A549 (cell line): Measurements from ENCODE around the gene RPS25. TPM values are rescaled to one million over a fixed set of nuclear protein-coding genes. Genes with fewer than 3 reads are reported as not detected.
"Not testable (repeated sequence)": the region's sequence is repeated elsewhere in the genome, so short reads cannot be mapped to it uniquely, and the experiment has no call there.

Source experiments
- ATAC-seq, 2 experiments: fragments of 200-7000 bp in 1 of 2; fragments of >200 bp in 1 of 2; cut with Nextera tagmentation in 1 of 2; cut with Tn5 transposase in 1 of 2; 3 replicates each; pipeline versions ENCODE4 v1.8.0 to v1.9.1; 2018 to 2020; ENCODE audit warnings: mild to moderate bottlenecking in 1 of 2, moderate library complexity in 1 of 2
- CTCF ChIA-PET: fragments of 300-600 bp; sonication (Branson Sonifier 250); formaldehyde crosslinking; extraction: SDS; loops from one replicate; lab custom pipeline; 2021; ENCODE audit warnings: antibody characterized with exemption, inconsistent platforms; lab: Yijun Ruan, JAX
- POLR2A ChIA-PET: fragments of 350-600 bp; formaldehyde crosslinking; extraction: SDS; loops from one replicate; lab custom pipeline; 2021; ENCODE audit warnings: antibody characterized with exemption, inconsistent platforms; lab: Yijun Ruan, JAX
- DNase-seq, 2 experiments: peaks; one replicate each; pipeline versions ENCODE4 v3.0.0 to v3.0.0-alpha.2; 2011 to 2016; ENCODE audit warnings: low read depth in 1 of 2, low spot score in 1 of 2
- FAIRE-seq: peaks from 2 replicates; lab custom pipeline; 2011; peaks lifted over from hg19 to GRCh38; lab: Jason Lieb, UNC
- H3K27ac ChIP-seq, 2 experiments: fragments of >200 bp; sonication (Bioruptor Twin); formaldehyde crosslinking; 3 replicates each; pipeline ENCODE4 v1.5.1; 2016 to 2017
- H3K4me1 ChIP-seq: fragments of >200 bp; sonication (Bioruptor Twin); formaldehyde crosslinking; 3 replicates; pipeline ENCODE4 v1.6.1; 2016
- H3K4me2 ChIP-seq: fragments of >200 bp; sonication (Bioruptor Twin); formaldehyde crosslinking; 3 replicates; pipeline ENCODE4 v1.6.1; 2016
- H3K4me3 ChIP-seq: fragments of >200 bp; sonication (Bioruptor Twin); formaldehyde crosslinking; 3 replicates; pipeline ENCODE4 v1.5.1; 2016
- H3K9me3 ChIP-seq: fragments of >200 bp; sonication (Bioruptor Twin); formaldehyde crosslinking; 3 replicates; pipeline ENCODE4 v1.6.1; 2016
- BCL3 ChIP-seq: fragments of >200 bp; sonication (Bioruptor Twin); formaldehyde crosslinking; IDR thresholded peaks from 3 replicates; pipeline ENCODE4 v1.6.1; 2016
- CBX2 ChIP-seq: fragments of 200-600 bp; sonication (generic); IDR thresholded peaks from 2 replicates; pipeline ENCODE4 v1.6.1; 2016; ENCODE audit warnings: low read depth, mild to moderate bottlenecking, borderline replicate concordance
- CHD4 ChIP-seq: fragments of 200-600 bp; sonication (generic); IDR thresholded peaks from 2 replicates; pipeline ENCODE4 v1.6.1; 2016; ENCODE audit warnings: antibody characterized with exemption, mild to moderate bottlenecking, borderline replicate concordance
- CTCF ChIP-seq: fragments of >200 bp; sonication (Bioruptor Twin); formaldehyde crosslinking; IDR thresholded peaks from 3 replicates; pipeline ENCODE4 v1.5.1; 2016
- E2F6 ChIP-seq: IDR thresholded peaks from 2 replicates; pipeline ENCODE4 v1.6.1; 2012; ENCODE audit warnings: low read depth, borderline replicate concordance
- EHF ChIP-seq: fragments of 250-450 bp; sonication (Bioruptor Pico); IDR thresholded peaks from 2 replicates; pipeline ENCODE4 v1.5.0; 2020; ENCODE audit warnings: mild to moderate bottlenecking
- ELK1 ChIP-seq: fragments of 150-350 bp; IDR thresholded peaks from 2 replicates; pipeline ENCODE4 v1.6.1; 2014; ENCODE audit warnings: low read depth, mild to moderate bottlenecking, low read length
- EP300 ChIP-seq, 2 experiments: fragments of >200 bp; sonication (Bioruptor Twin); formaldehyde crosslinking; IDR thresholded peaks; 2 replicates in 1 of 2; 3 replicates in 1 of 2; pipeline ENCODE4 v1.6.1; 2016 to 2017
- ESRRA ChIP-seq: fragments of 150-350 bp; IDR thresholded peaks from 2 replicates; pipeline ENCODE4 v1.6.1; 2014; ENCODE audit warnings: mild to moderate bottlenecking, low read length, borderline replicate concordance
- FOSB ChIP-seq: fragments of 250-450 bp; sonication (Bioruptor Pico); IDR thresholded peaks from 2 replicates; pipeline ENCODE4 v1.5.0; 2020; ENCODE audit warnings: mild to moderate bottlenecking, moderate library complexity
- FOSL2 ChIP-seq, 2 experiments: fragments of 450-650 bp in 1 of 2; fragments of >200 bp in 1 of 2; sonication (Bioruptor Twin) in 1 of 2; formaldehyde crosslinking; IDR thresholded peaks; 2 replicates each; pipeline versions ENCODE4 v1.5.0 to v1.6.1; 2016 to 2020; ENCODE audit warnings: mild to moderate bottlenecking in 1 of 2, moderate library complexity in 1 of 2
- GATA3 ChIP-seq: IDR thresholded peaks from 2 replicates; pipeline ENCODE4 v1.6.1; 2012; ENCODE audit warnings: borderline replicate concordance
- HDAC2 ChIP-seq: fragments of 200-600 bp; sonication (generic); IDR thresholded peaks from 2 replicates; pipeline ENCODE4 v1.6.1; 2016
- HOXA7 ChIP-seq: fragments of 250-450 bp; sonication (Bioruptor Pico); IDR thresholded peaks from 2 replicates; pipeline ENCODE4 v1.5.0; 2020; ENCODE audit warnings: mild to moderate bottlenecking, moderate library complexity
- KDM1A ChIP-seq: fragments of 200-600 bp; sonication (generic); IDR thresholded peaks from 2 replicates; pipeline ENCODE4 v1.6.1; 2016; ENCODE audit warnings: low read depth, mild to moderate bottlenecking
- MAFK ChIP-seq: fragments of 450-650 bp; IDR thresholded peaks from 2 replicates; pipeline ENCODE4 v1.6.1; 2014; ENCODE audit not compliant: partially characterized antibody
- MAZ ChIP-seq: fragments of 150-350 bp; IDR thresholded peaks from 2 replicates; pipeline ENCODE4 v1.6.1; 2014; ENCODE audit warnings: antibody characterized with exemption, low read depth, low read length, borderline replicate concordance
- NFE2L2 ChIP-seq: fragments of 150-350 bp; conservative IDR thresholded peaks from 2 replicates; pipeline ENCODE4 v1.6.1; 2014; ENCODE audit warnings: low read length
- NPAS2 ChIP-seq: fragments of 250-450 bp; sonication (Bioruptor Pico); IDR thresholded peaks from 2 replicates; pipeline ENCODE4 v1.8.0; 2022; ENCODE audit warnings: mild to moderate bottlenecking, moderate library complexity, borderline replicate concordance
- PBX3 ChIP-seq: IDR thresholded peaks from 2 replicates; pipeline ENCODE4 v1.6.1; 2012
- PHF8 ChIP-seq: fragments of 200-600 bp; sonication (generic); IDR thresholded peaks from 2 replicates; pipeline ENCODE4 v1.6.1; 2016; ENCODE audit warnings: low read depth, mild to moderate bottlenecking, antibody characterized with exemption, moderate library complexity, borderline replicate concordance
- RAD21 ChIP-seq, 2 experiments: fragments of >200 bp in 1 of 2; sonication (Bioruptor Twin) in 1 of 2; formaldehyde crosslinking in 1 of 2; IDR thresholded peaks in 1 of 2; conservative IDR thresholded peaks in 1 of 2; 2 replicates in 1 of 2; 3 replicates in 1 of 2; pipeline ENCODE4 v1.6.1; 2012 to 2018; ENCODE audit warnings: inconsistent platforms in 1 of 2
- RARB ChIP-seq: fragments of 250-450 bp; sonication (Bioruptor Pico); IDR thresholded peaks from 2 replicates; pipeline ENCODE4 v1.8.0; 2021; ENCODE audit warnings: mild to moderate bottlenecking, moderate library complexity
- RFX5 ChIP-seq: fragments of 450-650 bp; IDR thresholded peaks from 2 replicates; pipeline ENCODE4 v1.7.1; 2014; ENCODE audit warnings: antibody characterized with exemption, mild to moderate bottlenecking, moderate library complexity
- SMC3 ChIP-seq: fragments of >200 bp; sonication (Bioruptor Twin); formaldehyde crosslinking; IDR thresholded peaks from 3 replicates; pipeline ENCODE4 v1.6.1; 2018; ENCODE audit warnings: inconsistent platforms
- TP53 ChIP-seq: fragments of 250-450 bp; sonication (Bioruptor Pico); IDR thresholded peaks from 2 replicates; pipeline ENCODE4 v1.5.0; 2021; ENCODE audit warnings: mild to moderate bottlenecking, moderate library complexity
- ZSCAN20 ChIP-seq: fragments of 250-450 bp; sonication (Bioruptor Pico); IDR thresholded peaks from 2 replicates; pipeline ENCODE4 v1.8.0; 2022; ENCODE audit warnings: mild to moderate bottlenecking, moderate library complexity
- WGBS: methylation state at CpG from one replicate; pipeline ENCODE4 v1.1.6; 2017; ENCODE audit errors: missing lambda C conversion rate; 5-methylcytosine and 5-hydroxymethylcytosine counted together
- polyA plus RNA-seq, 4 experiments: library from polyadenylated mRNA; depleted of rRNA in 3 of 4; stranded (reverse); fragments of >200 nt; fragmentation: RNase III in 1 of 4; extraction: RNeasy Plus Mini Kit Qiagen cat#74134 plus additional on column Dnase treatment in 1 of 4; gene quantifications; 2 replicates in 3 of 4; 3 replicates in 1 of 4; pipeline ENCODE4 v1.2.3, GENCODE V29; 2011 to 2017

RPS25 gene
- polyA plus RNA-seq, 2 of the 4 experiments (the other 2 are of a cell fraction) = 844 to 1,517 TPM

GRCh38 chr11:119065369-119065768 is 47.2 kb upstream of the RPS25 start:
- FAIRE-seq (no peak), ATAC-seq (peak; percentile 64 to 67; a peak in 4 of 6 replicates), DNase-seq (peak; percentile 36 to 52)
- CTCF ChIA-PET = interaction anchor here (1.0 to 1.3 kb wide), 4 partner anchors 8 to 34 kb away, joined by 3 to 4 read pairs (median 3); no protein-coding TSS in a partner anchor
- Histone ChIP-seq H3K4me1 (peaks cover 7% of the 10 kb centered on the region), H3K9me3 (no peaks in the 10 kb centered on the region), H3K4me2 (no peak overlapping the region), H3K4me3 (no peak overlapping the region), H3K27ac (no peak overlapping the region)
- TF ChIP-seq NPAS2 (CRISPR knock-in tag) (no peak), ESRRA (no peak), CBX2 (no peak), SMC3 (peak; percentile 27; the same call in 1 of the 3 replicates), CTCF (peak; percentile 29; the same call in 2 of the 3 replicates), MAFK (no peak), GATA3 (no peak), NFE2L2 (no peak), CHD4 (no peak), HDAC2 (no peak), RFX5 (no peak), RAD21 (conservative IDR thresholded peaks at IDR 0.05 in 1 of 2, IDR thresholded peaks at IDR 0.05 in 1 of 2) (peak in 1 of 2 experiments; percentile 29; a peak in 1 of 5 replicates), KDM1A (no peak), HOXA7 (no peak), RARB (CRISPR knock-in tag) (no peak)
- POLR2A ChIA-PET = interaction anchor here (1.0 kb wide), 1 partner anchor 47 kb away, joined by 3 read pairs; the partner anchor contains the start of genes RPS25 and TRAPPC4
- WGBS = 41% methylated on average over 4 of the region's 4 CpGs

- ATAC-seq (no peak), DNase-seq (peak in 1 of 2 experiments; percentile 22), FAIRE-seq (no peak)
- ChIA-PET CTCF (interaction anchor here (0.8 kb wide), 1 partner anchor 373 kb away, joined by 3 read pairs; no protein-coding TSS in a partner anchor), POLR2A (interaction anchor here (0.5 kb wide), 1 partner anchor 39 kb away, joined by 3 read pairs; the partner anchor contains the start of gene DPAGT1)
- 43% methylated on average over 5 of the region's 5 CpGs for WGBS
- Histone ChIP-seq H3K9me3 (no peaks in the 10 kb centered on the region), H3K4me3 (no peak overlapping the region), H3K27ac (peak overlapping the region in 1 of 2 experiments; percentile 41; a peak in 1 of 6 replicates), H3K4me1 (peaks cover 12% of the 10 kb centered on the region), H3K4me2 (no peak overlapping the region)
- no peak for TF ChIP-seq PHF8
Measured at GRCh38 chr11:119062779-119063178, 44.6 kb upstream of the RPS25 start.

- no peak for DNase-seq
- no peak for TF ChIP-seq EHF
- no peak for TF ChIP-seq FOSB (CRISPR knock-in tag)
- no peak for TF ChIP-seq MAZ
- TF ChIP-seq BCL3 = no peak
- no peak for TF ChIP-seq ZSCAN20 (CRISPR knock-in tag)
- TF ChIP-seq E2F6 = no peak
- TF ChIP-seq ELK1 = no peak
- no peak for TF ChIP-seq TP53 (CRISPR knock-in tag)
- no peak for TF ChIP-seq EP300 (IDR thresholded peaks at IDR 0.05)
- no peak for TF ChIP-seq PBX3
- no peak for TF ChIP-seq FOSL2 (IDR thresholded peaks at IDR 0.05)
- TF ChIP-seq FOSL2 (CRISPR knock-in tag; IDR thresholded peaks at IDR 0.05) = no peak
- TF ChIP-seq, all 56 proteins: peak for 0
- Histone ChIP-seq H3K4me2 (no peak overlapping the region), H3K4me3 (no peak overlapping the region), H3K4me1 (peaks cover 12% of the 10 kb centered on the region), H3K27ac (no peak overlapping the region), H3K9me3 (no peaks in the 10 kb centered on the region)
- ChIA-PET POLR2A (no interaction called here), CTCF (interaction anchor here (0.6 to 1.1 kb wide), 2 partner anchors 39 to 173 kb away, joined by 3 to 5 read pairs; no protein-coding TSS in a partner anchor)
- FAIRE-seq (no peak), ATAC-seq (no peak)
- 88% methylated on average over 3 of the region's 3 CpGs for WGBS
Measured at GRCh38 chr11:119061256-119061655, 43.1 kb upstream of the RPS25 start.

- H3K9me3 ChIP-seq, ATAC-seq, DNase-seq, H3K4me2 ChIP-seq, H3K4me3 ChIP-seq, FAIRE-seq, CTCF ChIA-PET, H3K27ac ChIP-seq, POLR2A ChIA-PET: not testable (repeated sequence)
- 70% methylated on average over 3 of the region's 35 CpGs for WGBS
- H3K4me1 ChIP-seq = peaks cover 18% of the 10 kb centered on the region
Measured at GRCh38 chr11:119059128-119059527, 41.0 kb upstream of the RPS25 start.
